Stimulated activated naive CD8-positive, alpha-beta T cell treated with anti-CD3 and anti-CD28 coated beads, Interleukin-15, Interleukin-2, amounts not matched to agents 100 U/mL and 50 U/mL, for 24 hours (primary cell): Measurements from ENCODE around the gene MAP4K3.

ENCODE experiments used
- ATAC-seq: fragments of 150-1000 bp; cut with Tn5 transposase; one replicate; pipeline ENCODE4 v1.10.0; 2021
- DNase-seq: peaks from one replicate; pipeline ENCODE4 v3.0.0; 2021

MAP4K3 gene

DNA sequence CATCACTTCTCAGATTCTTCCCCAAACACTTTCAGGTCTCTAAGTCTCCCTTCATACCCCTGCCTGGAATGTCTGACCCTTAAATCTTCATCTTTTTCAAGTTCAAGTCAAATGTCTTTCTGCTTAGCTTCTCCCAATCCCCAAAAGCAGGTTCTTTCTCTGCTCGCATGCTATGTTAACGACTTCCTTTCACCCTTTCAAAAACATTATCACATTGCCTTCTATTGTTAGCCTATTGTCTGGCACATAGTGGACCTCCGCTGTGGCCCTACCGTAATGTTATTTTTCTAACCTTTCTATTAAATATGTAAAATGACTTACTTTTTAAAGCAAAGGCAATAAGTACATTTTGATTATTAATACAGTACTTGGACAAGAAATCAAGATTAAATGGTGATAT, 195.5 kb downstream of the MAP4K3 start:
- DNase-seq (no peak), ATAC-seq (no peak)

DNA sequence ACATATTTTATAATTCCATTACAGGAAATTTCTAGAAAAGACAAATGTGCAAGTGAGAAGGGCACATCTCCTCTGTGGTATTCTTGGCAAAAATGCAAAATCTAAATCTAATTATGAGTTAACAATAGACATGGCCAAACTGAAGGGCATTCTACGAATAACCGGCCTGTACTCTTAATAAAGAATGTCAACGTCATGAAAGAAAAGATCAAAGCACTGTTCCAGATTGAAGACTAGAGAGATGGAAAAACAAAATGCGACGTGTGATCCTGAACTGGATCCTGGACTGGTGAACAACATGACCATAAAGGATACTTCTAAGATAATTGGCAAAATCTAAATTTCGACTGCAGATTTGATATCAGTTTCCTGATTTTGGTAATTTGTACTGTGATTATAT, 196.3 kb downstream of the MAP4K3 start:
- ATAC-seq (no peak), DNase-seq (no peak)

DNA sequence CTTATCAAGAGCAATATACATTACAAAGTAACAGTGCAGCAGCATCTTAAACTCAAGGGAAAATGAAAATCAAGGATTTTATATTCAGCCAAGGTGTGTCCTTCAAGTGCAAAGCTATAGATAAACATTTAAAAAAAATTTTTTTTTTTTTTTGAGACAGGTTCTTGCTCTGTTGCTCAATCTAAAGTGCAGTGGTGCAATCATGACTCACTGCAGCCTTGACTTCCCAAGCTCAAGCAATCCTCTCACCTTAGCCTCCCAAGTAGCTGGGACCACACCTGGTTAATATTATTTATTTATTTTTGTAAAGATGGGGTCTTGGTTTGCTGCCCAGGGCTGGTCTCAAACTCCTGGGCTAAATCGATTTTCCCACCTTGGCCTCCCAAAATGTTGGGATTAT, 202.3 kb downstream of the MAP4K3 start:
- ATAC-seq (no peak), DNase-seq (no peak)

DNA sequence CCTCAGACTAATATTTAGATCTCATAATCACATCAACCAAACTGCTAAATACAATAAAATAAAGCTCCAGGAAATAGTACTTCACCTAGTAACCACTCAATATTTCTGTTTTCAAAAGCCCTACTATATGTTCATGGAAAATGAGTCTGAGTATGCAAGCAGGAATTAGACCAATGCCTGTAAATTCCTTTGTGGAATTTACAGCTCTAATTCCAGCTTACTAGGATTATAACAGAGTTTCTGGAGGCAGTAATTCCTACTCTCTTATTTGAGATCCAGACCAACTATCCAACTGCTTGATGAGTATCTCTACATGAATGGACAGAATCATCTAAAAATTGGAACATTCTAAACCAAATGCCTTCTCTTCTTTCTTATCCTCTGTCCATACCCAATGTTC, 204.9 kb downstream of the MAP4K3 start:
- DNase-seq = no peak
- ATAC-seq = no peak

DNA sequence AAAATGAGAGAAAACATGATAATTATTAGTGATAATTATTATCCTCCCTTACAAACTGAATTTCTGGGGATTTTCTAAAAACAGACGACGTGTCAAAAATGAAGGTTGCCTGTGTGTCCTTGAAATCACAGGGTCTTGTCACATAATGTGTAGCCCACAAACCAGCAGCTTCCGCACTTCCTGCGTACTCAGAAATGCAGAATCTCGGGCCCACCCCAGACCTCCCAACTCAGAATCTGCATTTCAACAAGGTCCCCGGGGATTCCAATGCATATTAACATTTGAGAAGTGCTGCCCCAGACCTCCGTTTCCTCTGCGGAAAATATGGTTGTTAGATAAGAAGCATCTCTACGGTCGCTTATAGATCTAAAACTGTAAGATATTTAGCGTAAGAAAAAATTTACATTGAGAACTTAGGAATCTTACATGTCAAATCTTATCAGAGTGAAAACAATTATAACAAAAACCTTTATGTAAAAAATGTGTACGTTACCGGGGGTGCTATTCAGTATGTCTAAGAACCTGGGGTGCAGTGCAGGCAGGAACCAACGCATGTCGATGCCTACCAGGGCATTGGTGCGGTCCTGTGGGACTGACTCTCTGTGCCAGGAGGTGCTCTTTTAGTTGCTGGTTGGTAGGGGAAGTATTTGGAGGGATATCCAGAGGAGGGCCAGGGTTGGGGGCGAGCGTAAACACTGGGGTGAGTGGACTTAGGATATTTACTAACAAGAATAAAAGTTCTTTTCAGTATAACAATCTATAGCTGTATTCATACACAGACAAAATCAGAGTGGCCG, 208.5 kb downstream of the MAP4K3 start:
- ATAC-seq (peak; percentile 44), DNase-seq (peak; percentile 35)

DNA sequence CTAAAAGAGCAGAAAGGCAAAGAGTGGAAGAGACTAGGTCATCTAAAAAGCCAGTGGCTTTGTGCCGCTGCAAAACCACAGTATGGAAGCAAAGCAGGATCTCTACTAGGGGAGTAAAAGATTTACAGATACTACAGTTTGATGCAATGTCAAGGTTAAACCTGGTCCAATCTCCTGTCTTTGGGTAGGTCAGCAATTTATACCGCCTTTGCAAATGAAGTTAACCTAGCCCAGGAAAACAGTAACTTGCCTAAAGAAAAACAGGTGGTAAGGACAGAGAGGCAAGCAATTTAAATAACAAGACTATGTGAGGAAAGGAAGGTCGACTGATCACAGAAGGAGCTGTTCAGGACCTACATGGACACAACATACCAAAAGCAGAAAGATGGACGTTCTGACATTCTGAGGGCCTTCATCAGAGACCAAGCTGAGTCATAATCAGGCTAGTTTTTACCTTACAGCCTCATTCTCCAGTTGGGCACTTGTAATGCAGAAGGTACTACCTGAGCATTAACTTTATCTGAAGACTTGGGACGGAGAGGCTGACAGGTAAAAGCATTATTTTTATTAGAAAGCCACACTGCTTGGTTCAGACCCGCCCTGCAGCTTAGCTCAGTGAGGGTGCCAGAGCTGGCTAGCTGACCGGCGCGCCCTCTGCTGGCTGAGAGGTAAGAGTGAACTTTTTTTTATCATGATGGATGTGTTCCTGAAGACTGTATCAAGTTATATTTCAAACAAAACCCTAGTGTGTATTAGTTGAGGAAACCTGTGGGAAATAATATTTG, 209.3 kb downstream of the MAP4K3 start:
- ATAC-seq = peak; percentile 82

DNA sequence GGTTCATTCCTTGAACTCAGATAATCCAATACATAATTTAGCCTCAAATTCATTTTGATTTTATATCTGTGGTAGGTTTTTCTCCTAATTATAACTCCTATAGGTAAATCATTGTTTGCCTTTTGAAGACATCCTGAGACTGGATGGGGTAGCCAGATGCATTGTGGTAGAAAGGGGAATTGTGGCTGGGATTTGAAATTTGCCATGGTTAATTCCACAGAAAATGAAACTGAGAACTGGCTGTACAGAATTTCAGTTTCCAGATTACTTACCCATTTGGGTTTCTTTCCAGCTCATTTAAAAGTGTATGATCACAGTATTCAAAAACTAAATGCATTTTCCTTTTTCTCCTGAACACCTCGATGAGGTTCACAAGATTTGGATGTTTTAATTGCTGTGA, 211.5 kb downstream of the MAP4K3 start:
- ATAC-seq (peak; percentile 56), DNase-seq (no peak)

More for the DNA sequence above, 209.3 kb downstream of the MAP4K3 start:
- peak; percentile 87 for DNase-seq

DNA sequence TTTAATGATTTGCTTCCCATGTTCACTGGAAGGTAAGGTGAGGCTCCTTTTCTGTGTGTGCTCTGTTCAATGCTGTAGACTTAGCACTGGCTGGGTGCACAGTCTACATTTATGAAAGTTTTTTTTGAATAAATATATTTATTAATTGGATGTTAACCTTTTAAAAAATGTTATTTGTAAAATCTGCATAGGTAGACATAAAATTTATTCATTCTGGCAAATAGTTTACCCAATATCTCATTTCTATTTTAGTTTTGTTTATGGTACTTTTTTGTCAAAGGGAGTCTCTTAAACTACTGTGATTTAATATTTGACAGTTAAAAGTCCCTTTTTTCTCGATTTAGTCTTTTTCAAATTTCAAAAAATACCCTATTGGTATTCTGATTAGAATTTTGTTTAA, 213.2 kb downstream of the MAP4K3 start:
- no peak for DNase-seq

DNA sequence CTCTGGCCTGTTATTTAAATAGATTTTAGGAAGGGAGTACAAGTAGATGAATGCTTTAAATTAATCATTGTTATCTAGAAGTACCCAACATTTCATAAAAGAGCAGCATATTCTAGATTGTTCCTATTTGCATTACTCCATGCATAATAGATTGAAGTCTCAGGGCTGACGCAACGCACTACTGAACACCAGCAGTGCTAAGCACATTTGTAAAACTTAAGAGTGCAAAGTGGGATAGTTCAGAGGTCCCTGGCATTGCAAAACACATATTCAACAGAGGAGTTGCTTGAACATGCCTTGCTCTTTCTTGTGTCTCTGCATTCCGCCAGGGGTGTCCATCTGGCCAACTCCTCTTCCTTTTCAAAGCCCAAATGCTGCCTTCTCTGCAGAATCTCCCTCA, 215.6 kb downstream of the MAP4K3 start:
- ATAC-seq (no peak), DNase-seq (no peak)

More for the DNA sequence above, 213.2 kb downstream of the MAP4K3 start:
- ATAC-seq = no peak

DNA sequence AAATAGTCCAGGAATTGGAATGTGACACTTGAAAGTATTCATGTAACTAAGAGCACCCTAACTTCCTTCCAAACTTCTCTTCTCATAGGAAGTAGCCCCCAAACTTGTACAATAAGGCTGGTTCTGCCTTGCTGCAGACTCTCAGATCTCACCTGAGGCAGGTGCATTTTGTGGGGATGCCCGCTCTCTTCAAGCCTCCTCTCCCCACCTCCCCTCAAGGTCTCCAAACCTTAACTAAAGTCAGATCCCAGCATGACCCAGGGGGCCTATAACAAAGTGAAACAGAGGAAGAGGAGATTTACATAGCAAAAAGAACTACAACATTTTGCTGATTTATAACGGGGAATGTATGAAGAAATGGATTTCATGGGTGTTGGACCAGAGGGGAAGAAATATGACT, 216.9 kb downstream of the MAP4K3 start:
- DNase-seq = no peak
- no peak for ATAC-seq

DNA sequence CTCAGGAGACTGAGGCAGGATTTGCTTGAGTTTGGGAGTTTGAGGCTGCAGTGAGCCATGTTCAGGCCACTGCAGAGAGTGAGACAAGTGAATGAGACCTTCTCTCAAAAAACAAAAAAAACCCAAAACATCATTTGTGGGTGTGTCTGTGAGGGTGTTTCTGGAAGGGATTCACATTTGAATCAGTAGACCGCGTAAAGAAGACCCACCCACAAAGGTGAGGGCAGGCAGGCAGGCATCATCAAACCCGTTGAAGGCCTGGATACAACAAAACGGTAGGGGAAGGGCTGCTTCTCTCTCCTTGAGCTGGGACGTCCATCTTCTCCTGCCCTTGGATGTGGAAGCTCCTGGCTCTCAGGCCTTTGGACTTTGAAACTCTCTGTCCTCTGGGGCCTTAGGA, 218.7 kb downstream of the MAP4K3 start:
- ATAC-seq (no peak), DNase-seq (no peak)

DNA sequence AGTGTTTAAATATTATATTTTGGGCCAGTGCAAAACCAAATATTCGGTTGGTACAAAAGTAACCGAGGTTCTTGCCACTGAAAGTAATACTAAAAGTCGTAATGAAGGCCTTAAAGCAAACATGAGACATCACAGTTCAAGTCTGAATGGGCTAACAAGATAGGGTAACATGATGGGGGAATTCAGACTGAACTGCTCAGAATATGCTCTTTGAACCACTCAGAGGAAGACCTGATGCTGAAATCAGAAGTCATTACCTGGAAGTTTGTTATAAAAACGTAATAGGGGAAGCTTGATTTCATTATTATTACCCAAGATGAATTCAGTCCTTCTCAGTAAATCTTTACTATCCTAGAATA, 219.9 kb downstream of the MAP4K3 start:
- DNase-seq = no peak
- peak; percentile 89 for ATAC-seq

DNA sequence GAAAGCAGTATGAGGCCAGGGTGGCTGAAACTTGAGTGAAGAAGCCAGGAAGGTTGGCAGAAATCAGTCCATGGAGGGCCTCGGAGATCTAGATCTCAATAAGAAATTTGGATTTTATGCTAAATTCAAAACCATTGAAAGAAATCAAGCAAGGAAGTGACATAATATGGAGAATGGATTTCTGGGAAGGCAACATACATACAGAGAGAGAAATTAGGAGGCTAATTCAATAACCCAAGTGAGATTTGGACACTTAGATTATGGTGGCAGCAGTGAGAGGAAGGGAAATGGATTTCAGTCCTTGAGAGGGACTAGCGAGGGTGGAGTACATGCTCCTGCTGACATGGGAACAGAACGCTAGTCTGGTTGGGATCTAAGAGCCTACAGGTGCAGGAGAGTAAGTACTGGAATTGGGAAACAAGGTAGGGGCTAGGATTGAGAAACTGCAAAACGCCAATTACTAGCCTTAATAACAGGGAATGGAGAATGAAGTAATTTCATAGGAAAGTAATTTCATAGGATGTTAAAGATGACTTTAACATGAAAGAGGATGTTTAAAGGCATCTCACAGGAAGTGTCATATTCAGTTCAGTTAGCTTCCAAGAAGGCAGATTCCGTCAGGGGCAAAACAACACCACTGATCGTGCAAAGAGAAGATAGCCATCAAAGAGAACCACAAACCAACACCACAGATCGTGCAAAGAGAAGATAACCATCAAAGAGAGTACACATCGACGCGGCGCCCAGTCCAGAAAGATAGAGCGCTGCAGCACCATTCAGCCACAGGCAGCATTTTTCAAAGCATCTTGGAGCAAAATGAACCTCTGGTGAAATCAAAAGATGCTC, 220.5 kb downstream of the MAP4K3 start:
- ATAC-seq = peak; percentile 86
- peak; percentile 62 for DNase-seq

DNA sequence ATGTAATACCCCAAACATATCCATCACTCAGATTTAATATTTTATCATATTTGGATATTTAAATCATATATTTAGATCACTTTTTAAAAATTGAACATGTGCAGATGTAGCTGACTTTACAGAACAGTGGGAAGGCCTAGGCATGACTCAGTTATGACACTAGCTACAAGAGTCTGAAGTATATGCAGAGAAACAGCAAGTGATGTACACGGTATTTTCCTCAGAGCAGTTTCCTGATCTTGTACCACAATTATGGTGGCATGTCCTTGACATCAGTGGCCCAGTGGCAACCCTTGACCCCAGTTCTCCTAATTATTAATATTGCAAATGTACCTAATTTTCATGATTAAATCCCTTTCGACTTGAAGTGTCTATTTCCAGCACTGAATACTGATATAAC, 221.5 kb downstream of the MAP4K3 start:
- ATAC-seq = peak; percentile 51
- DNase-seq = no peak

DNA sequence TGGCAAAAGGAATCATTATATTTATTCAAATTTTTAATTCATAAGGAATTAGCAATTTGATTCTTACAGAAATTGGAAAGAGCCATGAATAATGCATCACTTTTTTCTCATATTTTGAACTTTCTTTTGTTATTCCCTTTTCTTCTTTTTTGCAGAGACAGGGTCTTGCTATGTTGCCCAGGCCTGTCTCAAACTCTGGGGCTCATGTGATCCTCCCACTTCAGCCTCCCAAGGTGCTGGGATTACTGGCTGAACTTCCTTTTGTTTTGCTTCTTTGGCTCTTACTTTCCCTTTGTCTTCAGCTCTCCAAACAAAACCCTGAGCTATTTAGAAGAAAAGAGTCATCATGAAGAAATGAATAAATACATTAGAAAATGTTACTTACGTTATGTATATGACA, 224.1 kb downstream of the MAP4K3 start:
- no peak for DNase-seq
- ATAC-seq = no peak

DNA sequence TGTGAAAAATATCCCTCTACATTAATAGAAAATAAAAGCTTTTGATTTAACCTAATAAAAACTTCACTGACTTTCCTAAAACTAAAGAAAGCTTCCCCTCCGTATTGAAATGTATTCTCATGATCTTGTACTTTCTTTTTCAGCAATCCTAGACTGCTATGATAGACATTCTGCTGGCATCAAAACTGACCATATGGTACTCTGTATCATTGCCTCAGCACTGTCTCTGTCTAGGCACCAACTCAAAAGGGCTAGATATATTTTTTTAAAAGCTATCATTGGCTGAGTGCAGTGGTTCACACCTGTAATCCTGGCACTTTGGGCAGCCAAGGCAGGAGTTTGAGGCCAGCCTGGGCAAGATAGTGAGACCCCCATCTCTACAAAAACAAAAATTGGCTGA, 226.2 kb downstream of the MAP4K3 start:
- DNase-seq (no peak), ATAC-seq (no peak)

DNA sequence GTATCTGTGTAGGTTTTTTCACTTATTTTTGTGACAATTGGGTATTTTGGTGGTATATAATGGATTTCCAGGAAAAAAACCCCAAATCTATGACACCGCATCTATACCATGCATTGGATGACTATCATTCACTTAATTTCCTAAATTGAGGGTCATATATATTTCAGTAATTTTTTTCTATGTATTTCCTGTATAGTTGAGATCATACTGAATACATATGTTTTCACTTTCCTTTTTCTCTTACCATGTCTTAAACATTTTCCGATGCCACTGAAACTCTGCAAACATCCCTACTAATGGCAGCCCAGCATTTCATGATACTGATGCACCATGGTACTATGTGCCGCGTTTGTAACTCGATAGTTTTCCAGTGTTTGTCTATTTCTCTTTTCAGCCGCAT, 233.7 kb downstream of the MAP4K3 start:
- DNase-seq (no peak), ATAC-seq (no peak)

DNA sequence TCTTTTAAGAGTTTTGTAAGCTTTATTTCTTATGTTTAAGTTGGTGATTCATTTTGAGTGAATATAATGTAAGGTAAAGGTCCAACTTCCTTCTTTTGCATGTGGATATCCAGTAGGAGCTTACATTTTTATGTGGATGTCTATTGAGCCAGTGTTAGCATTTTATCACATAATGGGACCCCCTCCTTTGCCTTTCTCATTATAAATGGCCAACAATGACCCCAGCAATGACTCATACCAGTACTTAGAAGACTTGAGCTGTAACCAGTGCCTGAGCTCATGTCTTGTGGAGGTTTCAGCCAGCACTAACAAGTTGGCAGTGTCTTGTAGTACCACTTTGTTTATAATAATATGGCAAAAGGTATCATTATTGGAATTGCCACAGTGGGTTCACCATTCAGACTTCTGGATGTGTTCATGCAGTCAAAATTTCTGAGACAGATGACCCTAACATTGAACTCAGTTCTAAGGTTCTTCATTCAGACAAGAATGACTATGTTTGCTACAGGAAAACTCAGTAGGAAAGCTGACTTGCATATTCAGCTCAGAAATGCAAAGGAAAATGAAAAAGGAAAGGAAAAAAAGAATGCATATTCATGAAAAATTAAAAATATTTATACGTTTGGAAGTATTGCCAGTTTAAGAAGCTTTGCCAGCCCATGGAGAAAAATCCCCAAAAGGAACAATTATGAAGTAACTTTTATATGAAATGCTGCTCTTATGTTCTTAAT, 234.3 kb downstream of the MAP4K3 start:
- peak; percentile 43 for ATAC-seq
- DNase-seq = no peak
